ENCODE measurements around the gene UPF2.

UPF2 gene

GRCh38 chr10:11884706-11885423 lies 157.7 kb downstream of the UPF2 start:
- H3K27me3 ChIP-seq = no peaks in the 10 kb centered on the region
- H3K4me1 ChIP-seq = no peaks in the 10 kb centered on the region
- H3K4me3 ChIP-seq (ENCODE audit: low read depth, low read length) = no peak overlapping the region
- H3K36me3 ChIP-seq = no peaks in the 10 kb centered on the region
- TF ChIP-seq CTCF (IDR thresholded peaks at IDR 0.05; ENCODE audit: low read depth, low read length) = no peak
- H3K9me3 ChIP-seq = no peaks in the 10 kb centered on the region
- DNase-seq = no peak

DNA sequence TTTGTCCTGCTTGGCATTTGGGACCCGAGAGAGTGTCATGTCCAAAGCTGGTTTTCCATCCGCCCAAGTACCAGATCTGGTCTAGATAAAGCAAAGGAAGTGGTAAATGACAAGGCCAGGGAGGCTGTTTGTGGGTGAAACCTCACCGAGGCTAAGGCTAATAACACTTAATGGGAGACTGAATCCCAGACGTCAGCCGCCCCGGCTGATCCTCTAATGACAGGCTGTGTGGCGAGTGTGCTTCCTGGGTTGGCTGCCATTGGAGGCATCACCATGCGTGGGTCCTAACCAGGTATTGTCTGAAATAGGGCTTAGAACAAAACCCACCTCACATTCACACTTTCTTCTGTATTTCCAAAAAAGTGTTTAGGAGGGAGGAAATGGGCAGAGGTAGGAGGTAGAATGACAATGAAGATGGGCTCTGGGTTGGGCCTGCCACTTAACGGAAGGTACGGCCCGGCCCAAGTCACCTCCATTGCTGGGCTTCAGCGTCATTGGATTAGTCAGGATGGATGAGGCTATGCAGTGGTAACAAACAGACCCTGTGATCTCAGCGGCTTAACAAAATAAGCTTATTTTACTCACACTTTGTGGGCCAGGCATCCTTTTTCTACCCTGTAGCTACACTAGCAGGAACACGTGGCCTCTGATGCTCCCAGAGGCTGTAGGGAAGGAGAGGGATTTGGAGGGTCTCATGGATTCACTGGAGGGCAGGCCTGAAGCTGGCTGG lies 159.8 kb downstream of the UPF2 start:
- Histone ChIP-seq H3K27me3 (no peaks in the 10 kb centered on the region), H3K4me3 (ENCODE audit: low read depth, low read length) (no peak overlapping the region), H3K36me3 (no peaks in the 10 kb centered on the region), H3K9me3 (no peaks in the 10 kb centered on the region), H3K4me1 (no peaks in the 10 kb centered on the region)
- no peak for DNase-seq
- TF ChIP-seq CTCF (IDR thresholded peaks at IDR 0.05; ENCODE audit: low read depth, low read length) = no peak

- Histone ChIP-seq H3K36me3 (no peaks in the 10 kb centered on the region), H3K9me3 (no peaks in the 10 kb centered on the region), H3K4me3 (ENCODE audit: low read depth, low read length) (no peak overlapping the region), H3K4me1 (no peaks in the 10 kb centered on the region), H3K27me3 (no peaks in the 10 kb centered on the region)
- no peak for TF ChIP-seq CTCF (IDR thresholded peaks at IDR 0.05; ENCODE audit: low read depth, low read length)
- DNase-seq = no peak
Measured at GRCh38 chr10:11881477-11882417, 160.9 kb downstream of the UPF2 start.

DNA sequence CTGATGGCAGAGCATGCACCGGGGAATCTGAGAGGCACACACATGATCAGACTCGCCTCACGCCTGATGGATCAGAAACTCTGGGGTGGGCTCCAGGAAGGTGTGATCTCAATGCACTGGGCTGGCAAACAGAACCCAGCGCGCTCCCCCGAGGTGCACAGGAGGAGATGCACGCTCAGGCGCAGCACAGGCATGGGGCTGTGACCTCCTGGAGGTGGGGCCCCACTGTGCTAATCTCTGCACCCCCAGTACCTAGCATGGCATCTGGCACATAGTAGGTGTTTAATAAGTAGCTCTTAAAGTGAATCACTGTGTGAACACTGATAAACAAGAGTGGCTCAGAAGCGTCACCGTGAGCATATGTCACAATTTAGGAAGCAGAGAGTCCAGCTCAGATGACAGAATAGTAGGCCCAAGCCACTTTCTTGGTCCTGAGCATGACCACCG lies 161.6 kb downstream of the UPF2 start:
- no peak for DNase-seq
- H3K4me1 ChIP-seq = no peaks in the 10 kb centered on the region
- no peak for TF ChIP-seq CTCF (IDR thresholded peaks at IDR 0.05; ENCODE audit: low read depth, low read length)

DNA sequence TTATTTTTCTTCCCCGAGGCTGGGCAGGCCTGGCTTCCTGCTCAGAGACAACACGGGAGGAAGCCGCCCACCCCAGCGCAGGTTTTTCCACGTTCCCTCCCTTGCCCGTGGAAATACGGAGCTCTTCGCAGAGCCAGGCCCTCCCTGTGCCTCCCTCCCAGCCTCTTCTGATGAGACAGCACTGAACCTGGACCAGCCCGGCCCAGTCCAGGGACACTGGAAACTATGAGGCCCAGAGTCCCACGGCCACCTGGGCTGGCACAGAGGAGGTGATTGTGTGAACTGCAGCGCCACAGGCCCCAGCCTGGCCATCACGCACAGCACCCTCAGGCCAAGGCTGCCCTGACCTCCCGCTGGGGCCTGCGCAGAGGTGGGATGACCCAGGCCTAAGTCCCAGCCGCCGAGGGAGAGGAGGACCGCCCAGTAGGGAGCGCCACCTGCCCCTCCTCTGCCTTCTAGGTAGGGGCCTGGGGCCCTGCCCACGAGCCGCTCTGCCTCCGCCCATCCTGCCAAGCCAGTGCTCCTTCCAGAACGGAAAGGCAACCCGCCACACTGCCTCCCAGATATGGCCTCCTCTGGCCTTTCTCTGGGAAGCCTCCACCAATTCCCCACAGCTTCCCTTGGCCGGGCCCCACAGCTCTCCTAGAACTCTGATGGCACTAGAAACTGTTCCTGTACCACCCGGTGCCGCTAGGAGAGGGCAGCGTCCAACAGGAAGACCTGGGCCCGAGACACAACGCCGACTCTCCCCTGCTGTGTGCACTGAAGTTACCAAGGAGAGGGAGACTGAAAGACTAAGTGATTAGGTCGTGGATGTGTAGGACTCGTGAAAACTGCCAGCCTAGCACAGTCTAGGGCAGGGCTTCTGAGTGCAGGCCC lies 162.2 kb downstream of the UPF2 start:
- DNase-seq = no peak

More for the DNA sequence above, 161.6 kb downstream of the UPF2 start:
- Histone ChIP-seq H3K27me3 (no peaks in the 10 kb centered on the region), H3K36me3 (no peaks in the 10 kb centered on the region), H3K4me3 (ENCODE audit: low read depth, low read length) (no peak overlapping the region), H3K9me3 (no peaks in the 10 kb centered on the region)

More for the DNA sequence above, 162.2 kb downstream of the UPF2 start:
- TF ChIP-seq CTCF (IDR thresholded peaks at IDR 0.05; ENCODE audit: low read depth, low read length) = no peak
- Histone ChIP-seq H3K4me1 (no peaks in the 10 kb centered on the region), H3K9me3 (no peaks in the 10 kb centered on the region), H3K4me3 (ENCODE audit: low read depth, low read length) (no peak overlapping the region), H3K36me3 (no peaks in the 10 kb centered on the region), H3K27me3 (no peaks in the 10 kb centered on the region)
